NB4 (cell line): Measurements from ENCODE around the gene RLN1.
"Not testable (repeated sequence)": the region's sequence is repeated elsewhere in the genome, so short reads cannot be mapped to it uniquely, and the experiment has no call there.

Experiments
- DNase-seq: peaks from one replicate; pipeline ENCODE4 v3.0.0; 2010; ENCODE audit warnings: low read depth
- H3K4me3 ChIP-seq: one replicate; pipeline ENCODE4 v1.5.1; 2011; ENCODE audit warnings: mild to moderate bottlenecking, low read depth, low read length, moderate library complexity
- MYC ChIP-seq: IDR thresholded peaks from 2 replicates; pipeline ENCODE4 v1.6.1; 2011; ENCODE audit warnings: low read depth, low read length
- POLR2A ChIP-seq: IDR thresholded peaks from 2 replicates; pipeline ENCODE4 v1.6.1; 2011; ENCODE audit warnings: mild to moderate bottlenecking; ENCODE audit not compliant: insufficient read length; ENCODE audit errors: extremely low read depth
- TF ChIP-seq, protein P1 (sequence below): IDR thresholded peaks from one replicate; pipeline ENCODE4 v1.5.1; 2012; ENCODE audit warnings: low read depth, low read length
- TF ChIP-seq, protein P2 (sequence below): IDR thresholded peaks from 2 replicates; pipeline ENCODE4 v1.6.1; 2011; ENCODE audit warnings: low read depth, low read length

RLN1 gene

DNA sequence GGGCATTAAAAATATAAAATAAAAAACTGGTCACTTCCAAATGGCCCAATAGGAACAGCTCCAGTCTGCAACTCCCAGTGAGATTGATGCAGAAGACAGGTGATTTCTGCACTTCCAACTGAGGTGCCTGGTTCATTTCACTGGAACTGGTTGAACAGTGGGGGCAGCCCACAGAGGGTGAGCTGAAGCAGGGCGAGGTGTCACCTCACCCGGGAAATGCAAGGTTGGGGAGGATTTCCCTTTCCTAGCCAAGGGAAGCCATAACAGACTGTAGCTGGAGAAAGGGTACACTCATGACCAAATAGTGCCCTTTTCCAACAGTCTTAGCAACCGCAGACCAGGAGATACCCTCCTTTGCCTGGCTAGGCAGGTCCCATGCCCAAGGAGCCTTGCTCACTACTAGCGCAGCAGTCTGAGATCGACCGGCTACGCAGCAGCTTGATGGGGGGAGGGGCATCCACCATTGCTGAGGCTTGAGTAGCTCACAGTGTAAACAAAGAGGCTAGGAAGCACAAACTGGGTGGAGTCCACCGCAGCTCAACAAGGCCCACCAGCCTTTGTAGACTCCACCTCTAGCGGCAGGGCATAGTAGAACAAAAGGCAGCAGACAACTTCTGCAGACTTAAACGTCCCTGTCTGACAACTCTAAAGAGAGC, 12.7 kb downstream of the RLN1 start:
- TF ChIP-seq MYC (no peak), POLR2A (no peak)
- TF ChIP-seq, protein P1, sequence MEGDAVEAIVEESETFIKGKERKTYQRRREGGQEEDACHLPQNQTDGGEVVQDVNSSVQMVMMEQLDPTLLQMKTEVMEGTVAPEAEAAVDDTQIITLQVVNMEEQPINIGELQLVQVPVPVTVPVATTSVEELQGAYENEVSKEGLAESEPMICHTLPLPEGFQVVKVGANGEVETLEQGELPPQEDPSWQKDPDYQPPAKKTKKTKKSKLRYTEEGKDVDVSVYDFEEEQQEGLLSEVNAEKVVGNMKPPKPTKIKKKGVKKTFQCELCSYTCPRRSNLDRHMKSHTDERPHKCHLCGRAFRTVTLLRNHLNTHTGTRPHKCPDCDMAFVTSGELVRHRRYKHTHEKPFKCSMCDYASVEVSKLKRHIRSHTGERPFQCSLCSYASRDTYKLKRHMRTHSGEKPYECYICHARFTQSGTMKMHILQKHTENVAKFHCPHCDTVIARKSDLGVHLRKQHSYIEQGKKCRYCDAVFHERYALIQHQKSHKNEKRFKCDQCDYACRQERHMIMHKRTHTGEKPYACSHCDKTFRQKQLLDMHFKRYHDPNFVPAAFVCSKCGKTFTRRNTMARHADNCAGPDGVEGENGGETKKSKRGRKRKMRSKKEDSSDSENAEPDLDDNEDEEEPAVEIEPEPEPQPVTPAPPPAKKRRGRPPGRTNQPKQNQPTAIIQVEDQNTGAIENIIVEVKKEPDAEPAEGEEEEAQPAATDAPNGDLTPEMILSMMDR: no peak
- TF ChIP-seq, protein P2, sequence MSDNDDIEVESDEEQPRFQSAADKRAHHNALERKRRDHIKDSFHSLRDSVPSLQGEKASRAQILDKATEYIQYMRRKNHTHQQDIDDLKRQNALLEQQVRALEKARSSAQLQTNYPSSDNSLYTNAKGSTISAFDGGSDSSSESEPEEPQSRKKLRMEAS: no peak
- no peak overlapping the region for H3K4me3 ChIP-seq
- DNase-seq: no peak

DNA sequence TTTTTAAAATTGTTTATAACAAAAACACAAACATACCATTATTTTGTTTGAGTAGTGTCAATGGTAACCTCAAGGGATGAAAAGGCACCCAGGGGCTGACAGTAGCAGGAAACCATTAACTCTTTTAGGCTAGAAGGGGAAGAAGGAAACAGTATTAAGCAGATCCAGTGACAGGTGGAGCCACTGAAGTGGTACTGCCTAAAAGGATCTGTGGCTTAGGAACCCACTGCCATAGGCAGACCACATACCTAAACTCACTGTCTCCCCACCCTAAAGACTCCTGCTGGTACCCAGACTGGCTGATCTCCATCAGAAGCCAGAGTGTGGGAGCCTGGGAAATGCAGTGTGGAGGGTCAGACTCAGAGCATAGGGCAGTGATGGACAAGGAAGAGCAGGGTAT, 13.5 kb downstream of the RLN1 start:
- TF ChIP-seq POLR2A: no peak
- TF ChIP-seq, protein P2: no peak
- no peak for TF ChIP-seq MYC
- no peak for DNase-seq
- no peak overlapping the region for H3K4me3 ChIP-seq

DNA sequence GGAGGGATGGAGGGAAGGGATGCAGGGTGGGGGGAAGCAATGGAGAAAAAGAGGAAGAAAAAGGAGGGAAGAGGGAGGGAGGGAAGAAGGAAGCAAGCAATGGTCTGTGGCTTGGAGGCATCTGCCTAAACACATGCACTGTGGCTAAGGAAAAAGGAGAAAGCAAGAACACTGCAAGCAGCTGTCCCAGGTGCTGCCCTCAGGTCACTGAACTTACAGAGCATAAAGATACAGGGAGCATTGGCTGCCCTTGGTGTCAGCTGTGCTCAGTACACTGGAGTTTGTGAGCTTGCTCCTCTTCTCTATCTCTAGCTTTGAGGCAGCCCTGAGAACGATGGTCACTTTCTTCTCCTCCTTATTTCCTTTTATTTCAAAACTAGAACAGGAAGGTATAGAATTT, 18.1 kb downstream of the RLN1 start:
- not testable (repeated sequence) for H3K4me3 ChIP-seq, DNase-seq

DNA sequence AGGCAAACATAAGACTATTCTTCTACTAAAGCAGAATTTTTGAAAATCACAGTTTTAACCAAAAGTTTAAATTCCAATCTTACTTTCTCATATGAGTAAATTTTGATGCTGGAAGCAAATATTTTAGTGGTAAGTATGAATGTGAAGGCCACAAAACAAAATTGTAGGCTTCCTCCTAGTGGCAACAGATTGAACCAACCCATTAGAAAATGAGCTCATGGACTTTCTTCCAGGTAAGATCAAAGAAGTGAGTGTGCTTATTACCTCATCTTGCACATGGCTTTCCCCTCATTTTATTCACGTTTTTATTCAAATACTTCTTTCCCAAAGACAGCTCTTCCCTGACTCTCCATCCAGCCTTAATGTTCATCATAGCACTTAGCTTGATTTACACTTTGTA, 18.6 kb downstream of the RLN1 start:
- no peak overlapping the region for H3K4me3 ChIP-seq
- no peak for DNase-seq
- TF ChIP-seq, protein P2: no peak
- TF ChIP-seq, protein P1: peak; percentile 15
- no peak for TF ChIP-seq POLR2A

DNA sequence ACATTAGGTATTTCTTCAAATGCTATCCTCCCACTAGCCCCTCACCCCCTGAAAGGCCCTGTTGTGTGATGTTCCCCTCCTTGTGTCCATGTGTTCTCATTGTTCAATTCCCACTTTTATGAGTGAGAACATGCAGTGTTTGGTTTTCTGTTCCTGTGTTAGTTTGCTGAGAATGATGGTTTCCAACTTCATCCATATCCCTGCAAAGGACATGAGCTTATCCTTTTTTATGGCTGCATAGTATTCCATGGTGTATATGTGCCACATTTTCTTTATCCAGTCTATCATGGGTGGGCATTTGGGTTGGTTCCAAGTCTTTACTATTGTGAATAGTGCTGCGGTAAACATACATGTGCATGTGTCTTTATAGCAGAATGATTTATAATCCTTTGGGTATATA, 23.3 kb downstream of the RLN1 start:
- H3K4me3 ChIP-seq, DNase-seq: not testable (repeated sequence)

DNA sequence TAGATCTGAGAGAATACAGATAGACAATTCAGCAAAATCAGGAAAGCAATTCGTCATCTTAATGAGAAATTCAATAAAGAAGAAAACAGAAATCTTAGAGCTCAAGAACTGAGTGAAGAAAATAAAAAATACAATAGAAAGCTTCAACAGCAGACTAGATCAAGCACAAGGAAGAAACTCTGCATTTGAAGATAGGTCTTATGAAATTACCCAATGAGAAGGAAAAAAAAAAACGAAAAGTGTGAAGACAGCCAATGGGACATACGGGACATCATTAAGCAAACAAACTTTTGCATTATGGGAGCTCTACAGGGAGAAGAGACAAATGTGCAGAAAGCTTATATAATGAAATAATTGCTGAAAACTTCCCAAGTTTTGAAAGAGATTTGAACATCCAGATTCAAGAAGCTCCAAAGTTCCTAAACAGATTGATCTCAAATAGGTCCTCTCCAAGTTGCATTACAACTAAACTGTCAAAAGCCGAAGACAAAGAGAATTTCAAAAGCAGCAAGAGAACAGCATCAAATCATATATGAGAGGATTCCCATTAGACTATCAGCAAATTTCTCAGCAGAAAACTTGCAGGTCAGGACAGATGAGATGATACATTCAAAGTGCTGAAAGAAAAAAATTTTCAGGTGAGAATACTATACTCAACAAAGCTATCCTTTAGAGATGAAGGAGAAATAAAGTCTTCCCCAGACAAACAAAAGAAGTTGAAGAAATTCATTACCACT, 24.3 kb downstream of the RLN1 start:
- DNase-seq: no peak
- H3K4me3 ChIP-seq: no peak overlapping the region
- TF ChIP-seq MYC: no peak
- TF ChIP-seq, protein P2: no peak

DNA sequence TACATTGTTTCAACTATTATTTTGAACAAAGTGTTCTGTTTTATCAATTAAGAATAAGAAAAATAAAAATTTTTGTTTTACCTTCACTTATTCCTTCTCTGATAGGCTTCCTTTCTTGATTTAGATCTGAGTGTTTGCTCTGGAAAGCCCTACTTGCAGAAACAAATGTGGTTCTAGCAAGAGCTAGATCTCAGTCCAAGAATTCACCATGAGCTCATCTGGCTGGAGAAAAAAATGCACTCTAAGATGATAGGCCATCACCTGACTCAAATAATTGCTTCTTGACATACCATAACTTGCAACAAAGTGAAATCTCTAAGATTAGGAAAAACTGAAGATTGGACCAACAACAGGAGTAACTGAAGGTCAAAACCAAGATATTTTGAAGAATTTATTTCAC, 28.8 kb downstream of the RLN1 start:
- TF ChIP-seq, protein P1: no peak
- TF ChIP-seq, protein P2: no peak
- TF ChIP-seq POLR2A: no peak
- TF ChIP-seq MYC: no peak
- no peak for DNase-seq
- no peak overlapping the region for H3K4me3 ChIP-seq

DNA sequence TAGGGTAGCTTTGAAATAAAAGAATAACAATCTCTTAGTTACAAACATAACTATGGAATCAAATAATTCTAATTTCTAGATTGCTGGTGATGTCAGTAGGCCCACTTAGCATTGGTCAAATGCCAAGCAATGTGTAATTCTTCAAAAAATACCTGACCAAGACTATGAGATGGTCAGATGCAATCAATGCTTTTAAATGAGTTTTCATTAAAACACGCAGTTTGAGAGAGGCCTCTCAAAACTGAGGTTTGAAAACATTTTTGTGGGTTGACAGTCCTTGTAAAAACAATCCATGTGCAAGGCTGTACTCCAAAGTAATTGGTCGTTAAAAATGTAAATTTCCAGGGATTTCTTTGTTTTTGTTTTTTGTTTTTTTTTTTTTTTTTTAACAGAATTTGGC, 33.9 kb downstream of the RLN1 start:
- DNase-seq: no peak
- no peak overlapping the region for H3K4me3 ChIP-seq
- TF ChIP-seq, protein P2: no peak
- TF ChIP-seq, protein P1: no peak
- TF ChIP-seq POLR2A: no peak
- TF ChIP-seq MYC: no peak

DNA sequence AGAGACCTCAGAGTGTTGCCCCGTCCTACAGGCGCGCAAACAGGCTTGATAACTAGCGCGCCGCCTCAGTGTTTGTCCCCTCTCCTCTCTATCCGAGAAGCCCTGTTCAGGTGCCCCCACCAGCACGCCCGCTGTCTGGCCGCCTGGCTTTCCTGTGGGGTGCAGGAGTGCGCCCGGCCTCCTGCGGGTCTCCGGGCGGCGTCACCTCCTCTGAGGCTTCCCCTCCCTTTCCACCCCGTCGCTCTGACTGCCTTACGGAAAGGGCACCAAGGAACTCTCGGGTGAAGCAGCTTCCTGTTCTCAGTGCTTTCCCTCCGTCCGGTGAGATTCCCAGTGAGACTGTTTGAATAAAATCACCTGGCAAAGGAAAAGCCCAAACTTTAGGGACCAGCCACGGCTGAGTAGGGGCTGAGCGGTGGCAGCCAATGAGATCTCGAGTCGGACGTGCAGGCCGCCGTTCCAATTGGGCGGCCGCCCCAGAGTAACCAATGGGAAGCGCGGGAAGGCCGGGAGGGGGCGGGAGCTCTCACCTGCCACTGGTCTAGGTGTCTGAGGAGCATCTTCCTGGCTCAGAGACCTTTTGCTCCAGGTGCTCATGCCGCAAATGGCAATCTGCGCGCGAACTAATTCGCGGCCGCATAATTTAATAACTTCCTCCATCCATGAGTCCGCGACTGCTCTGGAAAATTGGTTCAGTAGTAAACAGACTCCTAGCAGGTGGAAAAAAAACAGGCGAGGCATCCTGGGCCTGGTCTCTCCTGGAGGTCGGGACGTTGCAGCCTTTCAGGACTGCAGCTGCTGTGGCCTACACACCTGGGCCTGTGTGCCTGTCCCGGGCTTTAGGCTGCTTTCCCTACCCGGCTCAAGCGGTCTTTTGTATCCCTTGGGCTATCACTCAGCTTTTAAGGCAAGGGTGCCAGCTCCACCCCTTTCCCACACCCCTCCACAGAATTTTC, 35.6 kb downstream of the RLN1 start, which contains the start of gene RLN2:
TSS of gene RLN2 (minus strand) at position 877 of the 956 bp plus-strand sequence. CDS start at position 741, 136 bp downstream.
- DNase-seq, H3K4me3 ChIP-seq: not testable (repeated sequence)
